Measurements from ENCODE around the gene FOXP1. TPM values are rescaled to one million over a fixed set of nuclear protein-coding genes. Genes with fewer than 3 reads are reported as not detected.
A peak's percentile ranks its signal among the peaks of the same experiment; 100 is the strongest.

FOXP1 gene
- total RNA-seq, 1 donor from 2014 or later, result 31.1 TPM

DNA sequence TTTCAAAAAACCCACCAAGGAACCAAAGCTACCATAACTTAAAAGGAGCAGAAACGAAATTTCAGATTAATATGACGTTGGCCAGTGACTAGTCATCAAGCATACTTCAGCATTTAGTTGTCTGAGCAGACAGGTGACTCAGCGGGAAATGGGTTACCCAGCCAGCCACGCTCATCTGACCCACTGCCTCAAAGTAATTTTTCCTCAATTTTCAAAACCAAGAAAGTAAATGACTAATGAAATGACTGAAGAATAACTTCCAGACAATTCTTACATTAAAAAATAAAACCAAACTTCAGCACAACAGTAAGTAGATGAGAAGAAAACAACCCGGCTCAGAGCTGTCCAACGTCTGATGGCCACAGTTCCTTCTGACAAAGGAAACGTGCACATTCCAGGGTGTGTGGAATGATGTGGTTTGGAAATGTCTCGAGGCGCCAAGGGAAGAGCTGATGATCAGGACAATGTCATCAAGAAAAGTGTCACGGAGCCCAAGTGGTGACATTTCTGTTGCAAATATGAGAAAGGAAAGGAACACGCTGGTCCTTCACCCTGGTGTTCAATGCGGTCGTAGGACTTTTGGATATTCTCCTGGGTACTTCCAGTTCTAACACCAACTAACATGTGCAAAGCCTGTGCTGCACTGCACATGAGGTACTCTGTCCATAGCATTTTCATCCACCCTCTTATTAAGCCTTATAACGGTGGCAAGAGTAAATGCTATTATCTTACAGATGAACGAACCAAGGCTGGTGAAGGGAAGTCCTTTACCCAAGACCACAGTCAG is 79.1 kb downstream of the FOXP1 start:
- no peak overlapping the region for H3K27ac Mint-ChIP-seq (ENCODE audit: unreplicated experiment)
- H3K36me3 Mint-ChIP-seq (ENCODE audit: unreplicated experiment), result no peaks in the 10 kb centered on the region
- no peaks in the 10 kb centered on the region for H3K9me3 Mint-ChIP-seq (ENCODE audit: unreplicated experiment)
- no peak for DNase-seq
- H3K4me3 Mint-ChIP-seq (ENCODE audit: unreplicated experiment), result no peak overlapping the region
- H3K4me1 Mint-ChIP-seq (ENCODE audit: low read depth, unreplicated experiment), result peaks cover 6% of the 10 kb centered on the region
- no peaks in the 10 kb centered on the region for H3K27me3 Mint-ChIP-seq (ENCODE audit: unreplicated experiment)
- TF ChIP-seq, protein P1, sequence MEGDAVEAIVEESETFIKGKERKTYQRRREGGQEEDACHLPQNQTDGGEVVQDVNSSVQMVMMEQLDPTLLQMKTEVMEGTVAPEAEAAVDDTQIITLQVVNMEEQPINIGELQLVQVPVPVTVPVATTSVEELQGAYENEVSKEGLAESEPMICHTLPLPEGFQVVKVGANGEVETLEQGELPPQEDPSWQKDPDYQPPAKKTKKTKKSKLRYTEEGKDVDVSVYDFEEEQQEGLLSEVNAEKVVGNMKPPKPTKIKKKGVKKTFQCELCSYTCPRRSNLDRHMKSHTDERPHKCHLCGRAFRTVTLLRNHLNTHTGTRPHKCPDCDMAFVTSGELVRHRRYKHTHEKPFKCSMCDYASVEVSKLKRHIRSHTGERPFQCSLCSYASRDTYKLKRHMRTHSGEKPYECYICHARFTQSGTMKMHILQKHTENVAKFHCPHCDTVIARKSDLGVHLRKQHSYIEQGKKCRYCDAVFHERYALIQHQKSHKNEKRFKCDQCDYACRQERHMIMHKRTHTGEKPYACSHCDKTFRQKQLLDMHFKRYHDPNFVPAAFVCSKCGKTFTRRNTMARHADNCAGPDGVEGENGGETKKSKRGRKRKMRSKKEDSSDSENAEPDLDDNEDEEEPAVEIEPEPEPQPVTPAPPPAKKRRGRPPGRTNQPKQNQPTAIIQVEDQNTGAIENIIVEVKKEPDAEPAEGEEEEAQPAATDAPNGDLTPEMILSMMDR (IDR thresholded peaks at IDR 0.05; ENCODE audit: partially characterized antibody, unreplicated experiment), result no peak

DNA sequence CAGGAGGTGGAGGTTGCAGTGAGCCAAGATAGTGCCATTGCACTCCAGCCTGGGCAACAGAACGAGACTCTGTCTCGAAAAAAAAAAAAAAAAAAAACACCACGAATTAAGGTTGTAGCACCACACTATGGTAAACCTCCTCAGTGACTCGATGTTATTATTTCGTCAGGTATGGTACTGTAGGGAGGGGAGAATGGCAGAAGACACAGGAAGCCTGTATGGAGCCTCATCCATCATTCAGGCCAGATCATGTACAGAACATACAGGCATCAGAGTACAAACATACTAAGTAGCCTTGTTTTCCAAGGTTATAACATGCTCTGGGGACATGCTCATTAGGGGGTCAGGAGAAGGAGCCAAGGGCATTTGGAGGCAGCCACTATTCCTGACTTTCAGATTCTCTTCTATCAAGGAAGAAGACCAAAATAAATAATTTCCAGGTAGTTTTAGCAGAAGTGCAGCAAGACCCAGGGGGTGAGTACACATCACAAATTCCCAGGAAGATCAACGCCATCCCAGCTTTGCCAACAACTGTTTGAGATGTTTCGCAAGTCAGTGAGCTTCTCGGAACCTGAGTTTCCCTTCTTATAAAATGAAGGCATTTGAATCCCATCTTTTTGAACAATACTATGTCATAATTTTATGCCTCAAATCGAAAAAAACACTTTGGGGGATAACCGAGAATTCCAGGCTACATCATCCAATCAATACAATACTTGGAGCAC is 79.8 kb downstream of the FOXP1 start:
- Mint-ChIP-seq H3K9me3 (ENCODE audit: unreplicated experiment) (no peaks in the 10 kb centered on the region), H3K36me3 (ENCODE audit: unreplicated experiment) (no peaks in the 10 kb centered on the region), H3K27me3 (ENCODE audit: unreplicated experiment) (no peaks in the 10 kb centered on the region), H3K27ac (ENCODE audit: unreplicated experiment) (no peak overlapping the region), H3K4me1 (ENCODE audit: low read depth, unreplicated experiment) (peaks cover 6% of the 10 kb centered on the region), H3K4me3 (ENCODE audit: unreplicated experiment) (no peak overlapping the region)
- DNase-seq, result no peak
- TF ChIP-seq, protein P1 (IDR thresholded peaks at IDR 0.05; ENCODE audit: partially characterized antibody, unreplicated experiment), result no peak

DNA sequence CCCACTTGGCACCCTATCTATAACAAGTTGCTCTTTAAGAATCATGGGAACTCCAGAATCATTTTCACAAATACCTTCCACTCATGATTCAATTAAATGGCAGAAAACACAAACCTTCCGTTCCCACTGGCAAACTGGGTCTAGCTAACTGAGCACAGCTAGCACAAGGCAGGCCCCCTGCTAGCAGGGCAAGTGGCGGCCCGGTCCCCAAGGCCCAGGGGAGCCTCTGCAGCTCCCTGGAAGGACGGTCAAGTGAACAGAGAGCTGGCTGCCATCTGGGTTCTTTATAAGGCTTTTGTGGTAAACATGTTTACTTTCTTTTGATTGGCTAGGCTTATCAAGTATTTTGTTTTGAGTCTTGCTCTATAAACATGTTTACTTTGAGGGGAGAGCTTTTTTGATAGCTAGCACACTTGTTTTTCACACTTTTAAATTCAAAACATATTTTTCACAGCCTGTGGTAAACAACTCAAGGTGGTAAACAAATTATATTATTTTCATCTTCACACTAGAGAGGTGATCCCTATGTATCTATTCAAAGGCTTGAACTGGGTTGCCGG is 81.4 kb downstream of the FOXP1 start:
- Mint-ChIP-seq H3K4me3 (ENCODE audit: unreplicated experiment) (no peak overlapping the region), H3K27ac (ENCODE audit: unreplicated experiment) (no peak overlapping the region), H3K4me1 (ENCODE audit: low read depth, unreplicated experiment) (peaks cover 13% of the 10 kb centered on the region), H3K27me3 (ENCODE audit: unreplicated experiment) (no peaks in the 10 kb centered on the region), H3K9me3 (ENCODE audit: unreplicated experiment) (no peaks in the 10 kb centered on the region), H3K36me3 (ENCODE audit: unreplicated experiment) (no peaks in the 10 kb centered on the region)
- TF ChIP-seq, protein P1 (IDR thresholded peaks at IDR 0.05; ENCODE audit: partially characterized antibody, unreplicated experiment), result no peak
- peak; percentile 49 for DNase-seq

DNA sequence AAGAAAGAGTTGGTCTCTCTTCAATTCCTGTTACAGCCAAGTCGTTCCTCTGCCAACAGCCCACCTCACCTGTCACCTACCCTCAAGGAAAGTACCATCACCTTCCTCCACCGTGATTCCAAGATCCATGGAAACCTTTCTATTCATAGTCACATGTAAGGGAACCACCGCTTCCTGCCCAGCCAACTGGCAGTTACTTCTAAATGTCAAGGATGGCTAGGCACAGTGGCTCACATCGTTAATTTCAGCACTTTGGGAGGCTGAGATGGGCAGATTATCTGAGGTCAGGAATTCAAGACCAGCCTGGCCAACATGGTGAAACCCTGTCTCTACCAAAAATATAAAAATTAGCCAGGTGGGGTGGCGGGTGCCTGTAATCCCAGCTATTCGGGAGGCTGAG is 82.8 kb downstream of the FOXP1 start:
- no peaks in the 10 kb centered on the region for H3K27me3 Mint-ChIP-seq (ENCODE audit: unreplicated experiment)
- H3K4me1 Mint-ChIP-seq (ENCODE audit: low read depth, unreplicated experiment), result peaks cover 13% of the 10 kb centered on the region
- TF ChIP-seq, protein P1 (IDR thresholded peaks at IDR 0.05; ENCODE audit: partially characterized antibody, unreplicated experiment), result no peak
- no peak overlapping the region for H3K27ac Mint-ChIP-seq (ENCODE audit: unreplicated experiment)
- H3K9me3 Mint-ChIP-seq (ENCODE audit: unreplicated experiment), result no peaks in the 10 kb centered on the region
- no peaks in the 10 kb centered on the region for H3K36me3 Mint-ChIP-seq (ENCODE audit: unreplicated experiment)
- no peak for DNase-seq
- H3K4me3 Mint-ChIP-seq (ENCODE audit: unreplicated experiment), result no peak overlapping the region

Measured in glutamatergic neuron (in vitro differentiated cells).